Upper lobe of right lung (tissue), 1 donor: ENCODE results near the gene SPI1. TPM values are rescaled to one million over a fixed set of nuclear protein-coding genes. Genes with fewer than 3 reads are reported as not detected.
"Not testable (repeated sequence)": the region's sequence is repeated elsewhere in the genome, so short reads cannot be mapped to it uniquely, and the experiment has no call there.

Source experiments
- ATAC-seq: fragments of 200-7000 bp; cut with Tn5 transposase; one replicate; pipeline ENCODE4 v1.9.1; 2020; ENCODE audit warnings: mild to moderate bottlenecking, moderate library complexity
- DNase-seq: peaks from one replicate; pipeline ENCODE4 v3.0.0-alpha.2; 2020
- H3K27ac ChIP-seq: fragments of 200-600 bp; one replicate; pipeline ENCODE4 v1.8.0; 2022
- H3K27me3 ChIP-seq: fragments of 200-600 bp; one replicate; pipeline ENCODE4 v1.8.0; 2022; ENCODE audit warnings: mild to moderate bottlenecking
- H3K36me3 ChIP-seq: fragments of 200-600 bp; one replicate; pipeline ENCODE4 v1.8.0; 2022
- H3K4me1 ChIP-seq: fragments of 200-600 bp; one replicate; pipeline ENCODE4 v1.8.0; 2022
- H3K4me3 ChIP-seq: fragments of 200-600 bp; one replicate; pipeline ENCODE4 v1.8.0; 2022; ENCODE audit warnings: mild to moderate bottlenecking
- H3K9me3 ChIP-seq: fragments of 200-600 bp; one replicate; pipeline ENCODE4 v1.8.0; 2022
- CTCF ChIP-seq: fragments of 200-600 bp; IDR thresholded peaks from one replicate; pipeline ENCODE4 v1.8.0; 2022; ENCODE audit warnings: antibody characterized with exemption
- intact Hi-C: fragments of 100-400 bp; cut with DNase I; formaldehyde crosslinking; loops from one replicate; pipeline ENCODE4 v1.11.0; 2022
- total RNA-seq: library from RNA; stranded (reverse); fragmentation: NEBNext Ultra II Directional; extraction: Animal tissue kit (Norgen Biotek cat#: 25700); gene quantifications from one replicate; pipeline ENCODE4 v1.2.1, GENCODE V29; 2021
- donor health status: DM: no; HTN: yes; CAD: no; lungs with severe emphysema.

Gene SPI1
- total RNA-seq, 1 donor from 2014 or later, result 168 TPM

GRCh38 chr11:47324520-47324919, 53.8 kb downstream of the SPI1 start:
- no peak for DNase-seq
- no peak for ATAC-seq
- H3K4me1 ChIP-seq, result no peaks in the 10 kb centered on the region
- intact Hi-C loops, result no loop called here
- peaks cover 38% of the 10 kb centered on the region for H3K36me3 ChIP-seq
- no peaks in the 10 kb centered on the region for H3K9me3 ChIP-seq
- H3K4me3 ChIP-seq, result no peak overlapping the region
- no peak overlapping the region for H3K27ac ChIP-seq
- no peak for TF ChIP-seq CTCF
- no peaks in the 10 kb centered on the region for H3K27me3 ChIP-seq

- Histone ChIP-seq H3K27ac (no peak overlapping the region), H3K4me1 (no peaks in the 10 kb centered on the region), H3K9me3 (no peaks in the 10 kb centered on the region), H3K4me3 (no peak overlapping the region), H3K27me3 (no peaks in the 10 kb centered on the region), H3K36me3 (peaks cover 59% of the 10 kb centered on the region)
- intact Hi-C loops, result no loop called here
- DNase-seq, result no peak
- TF ChIP-seq CTCF, result no peak
- ATAC-seq, result no peak
Measured at GRCh38 chr11:47318166-47318565, 60.2 kb downstream of the SPI1 start.

- Histone ChIP-seq H3K9me3 (no peaks in the 10 kb centered on the region), H3K4me1 (no peaks in the 10 kb centered on the region), H3K4me3 (no peak overlapping the region), H3K36me3 (peaks cover 68% of the 10 kb centered on the region), H3K27ac (no peak overlapping the region), H3K27me3 (no peaks in the 10 kb centered on the region)
- TF ChIP-seq CTCF, result no peak
- intact Hi-C loops, result no loop called here
- ATAC-seq (peak; percentile 26), DNase-seq (no peak)
Measured at GRCh38 chr11:47317064-47317828, 61.1 kb downstream of the SPI1 start.

GRCh38 chr11:47316501-47316900, 61.8 kb downstream of the SPI1 start:
- H3K4me1 ChIP-seq, H3K9me3 ChIP-seq, H3K27ac ChIP-seq, ATAC-seq, H3K27me3 ChIP-seq, intact Hi-C loops, DNase-seq, H3K4me3 ChIP-seq: not testable (repeated sequence)
- peaks cover 76% of the 10 kb centered on the region for H3K36me3 ChIP-seq

GRCh38 chr11:47314992-47315391, 63.4 kb downstream of the SPI1 start:
- Histone ChIP-seq H3K9me3 (no peaks in the 10 kb centered on the region), H3K4me3 (no peak overlapping the region), H3K27me3 (no peaks in the 10 kb centered on the region), H3K36me3 (peaks cover 87% of the 10 kb centered on the region), H3K4me1 (no peaks in the 10 kb centered on the region), H3K27ac (no peak overlapping the region)
- DNase-seq (no peak), ATAC-seq (no peak)
- TF ChIP-seq CTCF, result no peak
- intact Hi-C loops, result no loop called here

- intact Hi-C loops, result no loop called here
- ATAC-seq (no peak), DNase-seq (no peak)
- H3K27ac ChIP-seq, result no peak overlapping the region
- H3K9me3 ChIP-seq, result no peaks in the 10 kb centered on the region
- no peak overlapping the region for H3K4me3 ChIP-seq
- peaks cover 89% of the 10 kb centered on the region for H3K36me3 ChIP-seq
- no peaks in the 10 kb centered on the region for H3K27me3 ChIP-seq
- no peak for TF ChIP-seq CTCF
- H3K4me1 ChIP-seq, result no peaks in the 10 kb centered on the region
Measured at GRCh38 chr11:47308050-47308823, 70.1 kb downstream of the SPI1 start.
